Smooth muscle cell (in vitro differentiated cells): Measurements from ENCODE around the gene PCDHGA5. TPM values are rescaled to one million over a fixed set of nuclear protein-coding genes. Genes with fewer than 3 reads are reported as not detected.
"Not testable (repeated sequence)": the region's sequence is repeated elsewhere in the genome, so short reads cannot be mapped to it uniquely, and the experiment has no call there.

Experiments used
- DNase-seq: peaks from one replicate; lab custom pipeline; 2025; ENCODE audit not compliant: unreplicated experiment; lab: John Stamatoyannopoulos, UW
- H2AFZ ChIP-seq: fragments of 200-600 bp; sonication (generic); 2 replicates; pipeline ENCODE4 v1.6.0; 2016; ENCODE audit warnings: antibody characterized with exemption, low read depth, mild to moderate bottlenecking
- H3F3A ChIP-seq: fragments of 200-600 bp; sonication (generic); 2 replicates; pipeline ENCODE4 v1.6.0; 2017; ENCODE audit warnings: antibody characterized with exemption, low read depth
- H3K27ac ChIP-seq: fragments of 200-600 bp; sonication (generic); 2 replicates; pipeline ENCODE4 v1.5.1; 2016; ENCODE audit warnings: low read depth, mild to moderate bottlenecking
- H3K27me3 ChIP-seq: fragments of 200-600 bp; sonication (generic); 2 replicates; pipeline ENCODE4 v1.6.1; 2016; ENCODE audit warnings: low read depth, mild to moderate bottlenecking
- H3K36me3 ChIP-seq: fragments of 200-600 bp; sonication (generic); 2 replicates; pipeline ENCODE4 v1.5.1; 2016; ENCODE audit warnings: low read depth
- H3K4me1 ChIP-seq: fragments of 200-600 bp; sonication (generic); 2 replicates; pipeline ENCODE4 v1.5.1; 2016; ENCODE audit warnings: low read depth
- H3K4me2 ChIP-seq: fragments of 200-600 bp; sonication (generic); 2 replicates; pipeline ENCODE4 v1.6.0; 2016; ENCODE audit warnings: mild to moderate bottlenecking
- H3K4me3 ChIP-seq: fragments of 200-600 bp; sonication (generic); 2 replicates; pipeline ENCODE4 v1.5.1; 2016; ENCODE audit warnings: mild to moderate bottlenecking
- H3K79me2 ChIP-seq: fragments of 200-600 bp; sonication (generic); 2 replicates; pipeline ENCODE4 v1.6.0; 2016; ENCODE audit warnings: low read depth, mild to moderate bottlenecking
- H3K9ac ChIP-seq: fragments of 200-600 bp; sonication (generic); 2 replicates; pipeline ENCODE4 v1.6.0; 2016; ENCODE audit warnings: low read depth
- H3K9me3 ChIP-seq: fragments of 200-600 bp; sonication (generic); replicated peaks from 2 replicates; pipeline ENCODE4 v1.5.1; 2016; ENCODE audit warnings: low read depth
- H4K20me1 ChIP-seq: fragments of 200-600 bp; sonication (generic); 2 replicates; pipeline ENCODE4 v1.6.0; 2016; ENCODE audit warnings: low read depth
- WGBS: methylation state at CpG from one replicate; pipeline ENCODE4 v1.1.7; 2016; ENCODE audit warnings: low lambda C conversion rate; 5-methylcytosine and 5-hydroxymethylcytosine counted together
- polyA plus RNA-seq: library from polyadenylated mRNA; unstranded; fragments of >200 nt; fragmentation: Nextera tagmentation; extraction: Ambion mirVana; gene quantifications from 2 replicates; pipeline ENCODE4 v1.2.1, GENCODE V29; 2016
- total RNA-seq: library from RNA; depleted of rRNA; stranded (reverse); fragments of >200 nt; gene quantifications from 2 replicates; pipeline ENCODE4 v1.2.3, GENCODE V29; 2014
- TF ChIP-seq, protein P1 (sequence below): fragments of 200-600 bp; sonication (generic); IDR thresholded peaks from 2 replicates; pipeline ENCODE4 v1.5.1; 2017; ENCODE audit warnings: borderline replicate concordance, mild to moderate bottlenecking, antibody characterized with exemption; ENCODE audit not compliant: insufficient read depth, poor library complexity, severe bottlenecking

Gene PCDHGA5
- total and polyA plus RNA-seq, 2 experiments from 2014 or later = 0.09 TPM; not detected in 1

DNA sequence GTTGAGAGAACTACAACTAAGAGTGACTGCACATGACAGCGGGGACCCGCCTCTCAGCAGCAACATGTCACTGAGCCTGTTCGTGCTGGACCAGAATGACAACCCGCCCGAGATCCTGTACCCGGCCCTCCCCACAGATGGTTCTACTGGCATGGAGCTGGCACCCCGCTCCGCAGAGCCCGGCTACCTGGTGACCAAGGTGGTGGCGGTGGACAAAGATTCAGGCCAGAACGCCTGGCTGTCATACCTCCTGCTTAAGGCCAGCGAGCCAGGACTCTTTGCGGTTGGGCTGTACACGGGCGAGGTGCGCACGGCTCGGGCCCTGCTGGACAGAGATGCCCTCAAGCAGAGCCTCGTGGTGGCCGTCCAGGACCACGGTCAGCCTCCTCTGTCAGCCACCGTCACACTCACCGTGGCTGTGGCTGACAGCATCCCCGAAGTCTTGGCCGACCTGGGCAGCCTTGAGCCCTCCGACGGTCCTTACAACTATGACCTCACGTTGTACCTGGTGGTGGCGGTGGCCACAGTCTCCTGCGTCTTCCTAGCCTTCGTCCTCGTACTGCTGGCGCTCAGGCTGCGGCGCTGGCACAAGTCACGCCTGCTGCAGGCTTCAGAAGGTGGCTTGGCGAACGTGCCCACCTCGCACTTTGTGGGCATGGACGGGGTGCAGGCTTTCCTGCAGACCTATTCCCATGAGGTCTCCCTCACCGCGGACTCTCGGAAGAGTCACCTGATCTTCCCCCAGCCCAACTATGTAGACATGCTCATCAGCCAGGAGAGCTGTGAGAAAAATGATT is 20.7 kb downstream of the PCDHGA5 start:
- H3K27ac ChIP-seq = no peak overlapping the region
- H3K27me3 ChIP-seq = no peaks in the 10 kb centered on the region
- no peaks in the 10 kb centered on the region for H3F3A ChIP-seq
- H3K9me3 ChIP-seq = peaks cover 8% of the 10 kb centered on the region
- no peaks in the 10 kb centered on the region for H4K20me1 ChIP-seq
- no peaks in the 10 kb centered on the region for H3K36me3 ChIP-seq
- DNase-seq = no peak
- TF ChIP-seq, protein P1, sequence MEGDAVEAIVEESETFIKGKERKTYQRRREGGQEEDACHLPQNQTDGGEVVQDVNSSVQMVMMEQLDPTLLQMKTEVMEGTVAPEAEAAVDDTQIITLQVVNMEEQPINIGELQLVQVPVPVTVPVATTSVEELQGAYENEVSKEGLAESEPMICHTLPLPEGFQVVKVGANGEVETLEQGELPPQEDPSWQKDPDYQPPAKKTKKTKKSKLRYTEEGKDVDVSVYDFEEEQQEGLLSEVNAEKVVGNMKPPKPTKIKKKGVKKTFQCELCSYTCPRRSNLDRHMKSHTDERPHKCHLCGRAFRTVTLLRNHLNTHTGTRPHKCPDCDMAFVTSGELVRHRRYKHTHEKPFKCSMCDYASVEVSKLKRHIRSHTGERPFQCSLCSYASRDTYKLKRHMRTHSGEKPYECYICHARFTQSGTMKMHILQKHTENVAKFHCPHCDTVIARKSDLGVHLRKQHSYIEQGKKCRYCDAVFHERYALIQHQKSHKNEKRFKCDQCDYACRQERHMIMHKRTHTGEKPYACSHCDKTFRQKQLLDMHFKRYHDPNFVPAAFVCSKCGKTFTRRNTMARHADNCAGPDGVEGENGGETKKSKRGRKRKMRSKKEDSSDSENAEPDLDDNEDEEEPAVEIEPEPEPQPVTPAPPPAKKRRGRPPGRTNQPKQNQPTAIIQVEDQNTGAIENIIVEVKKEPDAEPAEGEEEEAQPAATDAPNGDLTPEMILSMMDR = no peak
- no peak overlapping the region for H2AFZ ChIP-seq
- no peak overlapping the region for H3K4me3 ChIP-seq
- no peak overlapping the region for H3K9ac ChIP-seq
- H3K4me2 ChIP-seq = no peak overlapping the region
- H3K4me1 ChIP-seq = no peaks in the 10 kb centered on the region
- no peaks in the 10 kb centered on the region for H3K79me2 ChIP-seq
- WGBS = 95% methylated on average over 43 of the region's 43 CpGs

DNA sequence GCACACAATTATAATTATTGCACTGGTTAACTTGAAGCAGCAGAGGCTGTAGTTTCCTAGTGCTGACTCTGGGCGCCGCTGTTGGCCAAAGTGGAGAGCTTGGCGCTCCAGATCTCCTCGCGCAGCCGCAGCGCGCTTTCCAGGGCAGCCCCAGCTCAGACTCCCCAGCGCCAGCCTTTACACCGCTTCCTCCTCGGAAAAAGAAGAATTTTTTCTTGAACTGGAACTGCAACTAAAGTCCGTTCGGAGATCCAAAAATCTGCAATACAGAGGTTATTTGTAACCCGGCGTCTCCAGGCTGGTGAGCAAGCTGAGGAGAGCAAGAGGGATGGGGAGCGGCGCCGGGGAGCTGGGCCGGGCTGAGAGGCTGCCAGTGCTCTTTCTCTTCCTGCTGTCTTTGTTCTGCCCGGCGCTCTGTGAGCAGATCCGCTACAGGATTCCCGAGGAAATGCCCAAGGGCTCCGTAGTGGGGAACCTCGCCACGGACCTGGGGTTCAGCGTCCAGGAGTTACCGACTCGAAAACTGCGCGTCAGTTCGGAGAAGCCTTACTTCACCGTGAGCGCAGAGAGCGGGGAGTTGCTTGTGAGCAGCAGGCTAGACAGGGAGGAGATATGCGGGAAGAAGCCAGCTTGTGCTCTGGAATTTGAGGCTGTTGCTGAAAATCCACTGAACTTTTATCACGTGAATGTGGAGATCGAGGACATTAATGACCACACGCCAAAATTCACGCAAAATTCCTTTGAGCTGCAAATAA is 23.8 kb downstream of the PCDHGA5 start, which contains the start of gene PCDHGB4:
TSS of gene PCDHGB4 (plus strand) at position 142 of the 755 bp plus-strand sequence. CDS start at position 329, 187 bp downstream.
- Histone ChIP-seq H2AFZ (peak within 1 kb of the TSS; percentile 87), H3K4me3 (peak within 1 kb of the TSS; percentile 67), H3K9me3 (peaks cover 39% of the 10 kb centered on the region), H3K36me3 (peaks cover 29% of the 10 kb centered on the region), H3K79me2 (peaks cover 11% of the 10 kb centered on the region), H3K4me2 (peak within 1 kb of the TSS; percentile 82)
- not testable (repeated sequence) for H4K20me1 ChIP-seq, H3F3A ChIP-seq, H3K9ac ChIP-seq, H3K27ac ChIP-seq, H3K4me1 ChIP-seq, H3K27me3 ChIP-seq, DNase-seq
- TF ChIP-seq, protein P1 = peak; percentile 71
- WGBS = 22% methylated on average over 22 of the region's 40 CpGs

DNA sequence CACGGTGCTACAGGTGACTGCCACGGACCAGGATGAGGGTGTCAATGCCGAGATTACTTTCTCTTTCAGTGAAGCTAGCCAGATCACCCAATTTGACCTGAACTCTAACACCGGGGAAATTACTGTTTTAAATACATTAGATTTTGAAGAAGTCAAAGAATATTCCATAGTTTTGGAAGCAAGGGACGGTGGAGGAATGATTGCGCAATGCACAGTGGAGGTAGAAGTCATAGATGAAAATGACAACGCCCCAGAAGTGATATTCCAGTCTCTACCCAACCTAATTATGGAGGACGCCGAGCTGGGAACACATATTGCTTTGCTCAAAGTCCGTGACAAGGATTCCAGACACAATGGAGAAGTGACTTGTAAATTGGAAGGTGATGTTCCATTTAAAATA is 24.7 kb downstream of the PCDHGA5 start:
- Histone ChIP-seq H3K4me2 (peak overlapping the region; percentile 72), H4K20me1 (no peaks in the 10 kb centered on the region), H3K27ac (no peak overlapping the region), H3F3A (no peaks in the 10 kb centered on the region), H3K9ac (no peak overlapping the region), H3K4me1 (no peaks in the 10 kb centered on the region), H3K79me2 (peaks cover 11% of the 10 kb centered on the region), H3K9me3 (peaks cover 48% of the 10 kb centered on the region), H3K27me3 (no peaks in the 10 kb centered on the region), H3K4me3 (no peak overlapping the region), H2AFZ (no peak overlapping the region), H3K36me3 (peaks cover 34% of the 10 kb centered on the region)
- whole genome bisulfite sequencing = 94% methylated on average over 10 of the region's 10 CpGs
- no peak for DNase-seq
- TF ChIP-seq, protein P1 = no peak
